RKO (cell line): ENCODE data around the gene GYS1.
A peak's percentile ranks its signal among the peaks of the same experiment; 100 is the strongest.

ENCODE experiments used
- DNase-seq: peaks from one replicate; pipeline ENCODE4 v3.0.0-alpha.2; 2016; ENCODE audit warnings: low spot score

Gene GYS1

GRCh38 chr19:48988860-48989259 is 4.2 kb downstream of the GYS1 start:
- DNase-seq: no peak

DNA sequence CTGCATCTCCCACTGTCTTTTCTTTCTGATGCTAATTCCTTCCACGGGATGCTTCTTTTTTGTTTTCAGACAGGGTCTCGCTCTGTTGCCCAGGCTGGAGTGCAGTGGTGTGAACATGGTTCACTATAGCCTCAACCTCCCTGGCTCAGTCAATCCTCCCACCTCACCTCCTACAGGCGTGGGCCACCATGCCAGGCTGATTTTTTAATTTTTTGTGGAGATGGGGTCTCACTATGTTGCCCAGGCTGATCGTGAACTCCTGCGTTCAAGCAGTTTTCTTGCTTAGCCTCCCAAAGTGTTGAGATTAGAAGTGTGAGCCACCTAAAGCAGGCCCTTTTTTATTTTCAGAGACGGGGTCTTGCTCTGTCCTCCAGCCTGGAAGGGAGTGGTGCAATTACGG is 4.8 kb downstream of the GYS1 start:
- no peak for DNase-seq

DNA sequence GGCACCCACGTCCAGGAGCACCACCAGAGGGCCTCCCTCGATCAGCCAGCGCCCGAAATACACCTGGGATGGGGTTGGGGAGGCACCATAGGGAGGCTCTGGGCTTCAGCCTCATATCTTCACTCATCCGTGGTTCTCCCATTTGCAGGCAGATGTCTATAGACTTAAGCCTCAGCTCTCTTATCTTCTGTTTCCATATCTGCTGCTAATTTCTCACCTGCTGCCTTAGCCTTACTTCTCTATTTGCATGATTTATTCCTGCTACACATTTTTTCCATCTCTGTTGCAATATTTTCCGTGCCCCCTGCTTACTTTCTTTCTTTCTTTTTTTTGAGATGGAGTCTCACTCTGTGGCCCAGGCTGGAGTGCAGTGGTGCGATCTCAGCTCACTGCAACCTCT is 5.8 kb downstream of the GYS1 start:
- no peak for DNase-seq

GRCh38 chr19:48986211-48986610 is 6.9 kb downstream of the GYS1 start:
- no peak for DNase-seq

DNA sequence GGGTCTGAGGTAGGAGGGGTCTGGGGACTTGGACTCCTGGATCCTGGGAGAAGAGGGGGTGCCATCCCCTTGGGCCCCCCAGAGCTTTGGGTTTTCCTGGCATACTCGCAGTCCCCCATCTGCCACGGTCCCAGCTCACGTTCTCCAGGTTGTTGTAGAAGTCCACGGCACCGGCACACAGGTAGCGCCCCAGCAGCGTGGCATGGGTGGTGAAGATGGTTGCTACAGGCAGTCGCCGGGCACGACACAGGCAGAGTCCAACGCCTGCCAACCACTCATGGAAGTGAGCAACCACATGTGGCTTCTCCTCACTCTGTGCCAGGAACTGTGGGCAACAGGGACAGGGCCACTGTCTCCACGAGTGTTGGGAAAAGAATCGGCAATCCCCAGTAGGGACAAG is 7.4 kb downstream of the GYS1 start:
- DNase-seq: no peak

- DNase-seq: no peak
Measured at GRCh38 chr19:48982280-48982679, 10.8 kb downstream of the GYS1 start.

GRCh38 chr19:48977061-48977460 is 16.0 kb downstream of the GYS1 start:
- DNase-seq: no peak

- peak; percentile 40 for DNase-seq
Measured at GRCh38 chr19:48975947-48976847, 16.9 kb downstream of the GYS1 start.

GRCh38 chr19:48970923-48971395 is 22.1 kb downstream of the GYS1 start:
- no peak for DNase-seq

DNA sequence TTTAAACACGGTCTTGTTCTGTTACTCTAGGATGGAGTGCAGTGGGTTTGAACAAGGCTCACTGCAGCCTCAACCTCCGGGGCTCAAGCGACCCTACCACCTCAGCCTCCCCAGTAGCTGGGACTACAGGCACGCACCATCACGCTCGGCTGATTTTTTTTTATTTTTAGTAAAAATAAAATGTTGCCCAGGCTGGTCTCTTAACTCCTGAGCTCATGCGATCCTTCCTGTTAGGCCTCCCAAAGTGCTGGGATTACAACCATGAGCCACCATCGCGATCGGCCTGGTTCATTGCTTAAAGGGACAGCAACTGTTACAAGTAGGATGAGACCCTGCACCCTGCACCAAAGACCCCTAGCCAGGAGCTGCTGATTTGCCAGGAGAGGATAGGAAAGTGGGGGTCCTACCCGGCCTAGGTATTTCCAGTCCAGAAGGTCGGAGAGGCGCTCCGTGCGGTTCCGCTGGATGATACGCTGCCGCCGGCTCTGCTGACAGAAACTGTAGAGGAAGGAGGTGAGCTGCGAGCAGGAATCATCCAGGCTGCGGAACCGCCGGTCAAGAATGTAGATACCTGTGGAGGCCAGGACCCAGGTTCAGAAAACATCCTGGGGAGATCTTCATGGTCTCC is 22.9 kb downstream of the GYS1 start:
- DNase-seq: no peak

- peak; percentile 95 for DNase-seq
Measured at GRCh38 chr19:48969276-48970138, 23.6 kb downstream of the GYS1 start.

GRCh38 chr19:48968813-48969218 is 24.3 kb downstream of the GYS1 start:
- no peak for DNase-seq

DNA sequence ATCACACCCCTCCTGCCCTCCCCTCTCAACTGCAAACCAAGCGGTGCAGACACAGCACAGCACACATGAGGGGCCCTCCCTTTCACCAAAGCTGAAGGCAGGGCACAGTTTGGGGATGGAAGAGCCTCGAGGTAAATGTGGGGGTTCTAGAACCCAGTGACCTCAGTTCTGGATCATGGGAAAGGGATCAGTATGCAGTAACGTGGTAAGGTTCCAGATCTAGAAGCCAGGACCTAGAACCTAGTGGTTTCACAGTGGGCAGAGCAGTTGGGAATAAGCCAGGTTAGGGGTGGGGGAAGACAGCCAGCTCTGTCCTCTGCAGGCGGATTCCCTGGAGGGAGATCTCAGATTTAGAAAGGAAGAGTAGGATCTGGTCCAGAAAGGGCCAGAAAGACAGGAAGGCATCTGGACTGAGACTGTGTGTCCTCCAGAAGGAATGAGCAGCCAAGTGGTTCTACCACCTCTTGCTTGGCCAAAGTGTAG is 24.9 kb downstream of the GYS1 start:
- DNase-seq: no peak

DNA sequence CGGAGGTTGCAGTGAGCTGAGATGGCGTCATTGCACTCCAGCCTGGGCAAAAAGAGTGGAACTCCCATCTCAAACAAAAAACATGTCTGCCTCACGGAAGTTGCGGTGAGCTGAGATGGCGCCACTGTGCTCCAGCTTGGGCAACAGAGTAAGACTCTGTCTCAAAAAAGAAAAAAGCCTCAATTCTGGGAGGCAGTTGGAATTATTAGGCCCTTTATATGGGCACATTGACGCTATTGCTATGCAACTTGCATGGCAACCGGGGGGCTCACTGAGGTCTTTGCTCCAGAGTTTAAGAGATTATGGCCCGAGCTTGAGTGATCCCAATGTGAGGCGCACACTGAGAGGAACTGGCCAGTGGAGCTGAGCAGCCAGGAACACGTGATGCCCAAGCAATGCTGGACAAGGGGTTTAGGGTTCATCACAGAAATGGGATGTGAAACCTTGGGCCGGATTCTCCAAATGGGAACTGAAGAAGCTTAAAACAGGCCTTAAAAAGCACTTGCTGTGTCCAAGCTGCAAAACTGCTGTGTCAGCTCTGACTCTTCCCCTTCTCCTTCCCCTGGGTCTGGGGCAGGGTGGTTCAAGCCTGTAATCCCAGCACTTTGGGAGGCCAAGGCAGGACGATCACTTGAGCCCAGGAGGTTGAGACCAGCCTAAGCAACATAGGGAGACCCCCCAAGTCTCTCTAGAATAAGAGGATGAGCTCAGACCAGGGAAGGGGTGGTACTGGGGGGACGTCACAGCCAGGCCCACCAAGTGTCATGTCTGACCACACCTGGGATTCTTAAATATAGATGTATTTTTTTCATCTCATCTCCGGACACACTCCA is 25.5 kb downstream of the GYS1 start:
- peak; percentile 68 for DNase-seq

DNA sequence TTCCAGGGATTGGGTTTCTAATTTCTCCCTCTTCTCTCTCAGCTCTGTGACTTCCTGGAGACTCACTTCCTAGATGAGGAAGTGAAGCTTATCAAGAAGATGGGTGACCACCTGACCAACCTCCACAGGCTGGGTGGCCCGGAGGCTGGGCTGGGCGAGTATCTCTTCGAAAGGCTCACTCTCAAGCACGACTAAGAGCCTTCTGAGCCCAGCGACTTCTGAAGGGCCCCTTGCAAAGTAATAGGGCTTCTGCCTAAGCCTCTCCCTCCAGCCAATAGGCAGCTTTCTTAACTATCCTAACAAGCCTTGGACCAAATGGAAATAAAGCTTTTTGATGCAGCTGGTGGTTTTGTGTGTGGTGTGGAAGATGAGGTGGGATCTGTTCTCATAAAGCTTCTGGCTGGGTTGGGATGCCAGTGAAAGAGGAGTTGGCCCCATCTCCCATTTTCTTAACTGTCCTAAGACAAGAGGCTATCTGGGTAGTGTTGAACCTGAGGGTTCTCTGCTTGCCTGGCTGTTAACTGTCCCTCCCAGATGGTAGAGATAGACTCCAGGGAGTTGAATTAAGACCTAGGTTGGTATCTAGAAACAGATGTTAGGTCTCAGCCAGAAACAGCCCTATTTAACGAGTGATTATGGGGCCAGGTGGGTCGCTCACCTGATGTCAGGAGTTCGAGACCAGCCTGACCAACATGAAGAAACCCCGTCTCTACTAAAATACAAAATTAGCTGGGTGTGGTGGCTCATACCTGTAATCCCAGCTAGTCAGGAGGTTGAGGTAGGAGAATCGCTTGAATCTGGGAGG is 26.4 kb downstream of the GYS1 start:
- DNase-seq: peak; percentile 70

DNA sequence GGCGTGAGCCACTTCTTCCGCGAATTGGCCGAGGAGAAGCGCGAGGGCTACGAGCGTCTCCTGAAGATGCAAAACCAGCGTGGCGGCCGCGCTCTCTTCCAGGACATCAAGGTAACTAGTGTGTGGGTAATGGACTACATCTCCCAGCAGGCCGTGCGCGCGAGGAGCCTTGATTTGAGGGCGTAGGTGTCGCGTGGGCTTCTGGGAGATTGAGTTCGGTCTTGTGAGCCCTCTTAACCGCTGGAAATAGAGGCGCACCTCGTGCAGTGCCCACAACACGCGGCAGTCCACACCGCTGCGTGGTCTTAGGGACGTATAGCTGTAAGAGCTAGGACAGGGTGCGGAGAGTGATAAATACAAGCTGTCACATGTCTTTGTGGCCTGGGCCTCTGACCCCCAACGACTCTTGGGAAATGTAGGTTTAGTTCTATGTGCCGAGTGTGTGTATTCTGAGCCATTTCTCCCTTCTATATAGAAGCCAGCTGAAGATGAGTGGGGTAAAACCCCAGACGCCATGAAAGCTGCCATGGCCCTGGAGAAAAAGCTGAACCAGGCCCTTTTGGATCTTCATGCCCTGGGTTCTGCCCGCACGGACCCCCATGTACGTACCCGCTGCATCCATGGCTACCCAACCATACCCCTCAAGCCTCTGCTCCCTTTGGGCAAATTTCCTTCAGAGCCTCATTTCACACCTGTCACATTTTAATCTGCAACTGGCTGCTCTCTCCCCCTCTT is 27.1 kb downstream of the GYS1 start:
- peak; percentile 88 for DNase-seq

DNA sequence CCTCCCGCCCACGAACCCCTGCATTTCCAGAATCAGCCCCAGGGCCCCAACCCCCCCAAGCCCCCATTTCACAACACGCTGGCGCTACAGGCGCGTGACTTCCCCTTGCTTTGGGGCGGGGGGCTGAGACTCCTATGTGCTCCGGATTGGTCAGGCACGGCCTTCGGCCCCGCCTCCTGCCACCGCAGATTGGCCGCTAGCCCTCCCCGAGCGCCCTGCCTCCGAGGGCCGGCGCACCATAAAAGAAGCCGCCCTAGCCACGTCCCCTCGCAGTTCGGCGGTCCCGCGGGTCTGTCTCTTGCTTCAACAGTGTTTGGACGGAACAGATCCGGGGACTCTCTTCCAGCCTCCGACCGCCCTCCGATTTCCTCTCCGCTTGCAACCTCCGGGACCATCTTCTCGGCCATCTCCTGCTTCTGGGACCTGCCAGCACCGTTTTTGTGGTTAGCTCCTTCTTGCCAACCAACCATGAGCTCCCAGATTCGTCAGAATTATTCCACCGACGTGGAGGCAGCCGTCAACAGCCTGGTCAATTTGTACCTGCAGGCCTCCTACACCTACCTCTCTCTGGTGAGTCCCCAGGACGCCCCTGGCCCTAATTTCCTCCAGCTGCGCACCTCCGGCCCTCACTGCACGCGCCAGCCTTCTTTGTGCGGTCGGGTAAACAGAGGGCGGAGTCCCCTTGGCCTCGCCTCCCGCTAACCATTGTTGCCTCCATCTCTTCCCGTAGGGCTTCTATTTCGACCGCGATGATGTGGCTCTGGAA is 27.9 kb downstream of the GYS1 start, which contains the start of gene FTL:
FTL (plus strand) TSS at position 270 of the 766 bp plus-strand sequence; CDS start at position 469, 199 bp downstream.
- DNase-seq: peak; percentile 97

DNA sequence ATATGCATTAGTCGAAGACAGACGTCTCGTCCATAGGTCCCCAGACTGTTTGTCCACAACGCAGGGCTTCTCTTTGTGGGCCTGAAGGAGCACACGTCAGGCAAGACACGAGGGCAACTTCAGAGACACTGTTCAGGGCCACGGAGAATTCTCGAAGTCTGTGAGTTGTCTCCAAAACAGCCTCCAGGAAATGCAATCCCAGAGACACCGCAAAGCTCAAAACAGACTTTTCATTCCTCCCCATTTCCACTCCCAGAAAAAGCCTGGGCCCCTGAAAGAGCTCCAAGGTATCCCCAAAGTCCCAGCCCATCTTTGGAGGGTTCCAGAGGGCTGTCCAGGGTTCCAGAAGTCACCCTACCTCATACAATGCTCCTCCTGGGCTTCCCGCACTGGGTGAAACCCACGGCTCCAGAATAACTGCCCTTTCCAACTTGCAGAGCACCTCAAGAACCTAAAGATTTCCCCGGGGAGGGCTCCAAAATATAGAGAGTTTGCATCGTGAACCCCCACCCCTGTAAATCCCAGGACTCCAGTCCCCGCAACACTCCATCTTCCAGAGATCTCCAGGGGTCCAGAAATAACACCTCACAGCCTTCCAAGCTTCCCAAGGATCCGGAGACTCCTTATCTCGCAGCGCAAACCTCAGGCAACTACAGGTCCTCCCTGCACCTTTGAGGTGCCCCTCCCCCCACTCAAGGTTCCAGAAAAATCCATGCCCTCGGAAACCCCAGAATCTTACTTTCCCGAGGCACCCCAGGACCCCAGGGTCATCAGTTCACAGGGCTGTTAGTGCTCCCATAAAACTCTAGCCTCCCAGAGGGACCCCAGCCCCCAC is 28.7 kb downstream of the GYS1 start:
- DNase-seq: no peak
